CD4-positive, alpha-beta T cell treated with Interleukin-12 subunit alpha and Interleukin-12 subunit beta, for 1 hour (primary cell): ENCODE data around the gene PLA2G7.

Experiments
- DNase-seq: peaks from one replicate; pipeline ENCODE4 v3.0.0-alpha.2; 2020

PLA2G7 gene

DNA sequence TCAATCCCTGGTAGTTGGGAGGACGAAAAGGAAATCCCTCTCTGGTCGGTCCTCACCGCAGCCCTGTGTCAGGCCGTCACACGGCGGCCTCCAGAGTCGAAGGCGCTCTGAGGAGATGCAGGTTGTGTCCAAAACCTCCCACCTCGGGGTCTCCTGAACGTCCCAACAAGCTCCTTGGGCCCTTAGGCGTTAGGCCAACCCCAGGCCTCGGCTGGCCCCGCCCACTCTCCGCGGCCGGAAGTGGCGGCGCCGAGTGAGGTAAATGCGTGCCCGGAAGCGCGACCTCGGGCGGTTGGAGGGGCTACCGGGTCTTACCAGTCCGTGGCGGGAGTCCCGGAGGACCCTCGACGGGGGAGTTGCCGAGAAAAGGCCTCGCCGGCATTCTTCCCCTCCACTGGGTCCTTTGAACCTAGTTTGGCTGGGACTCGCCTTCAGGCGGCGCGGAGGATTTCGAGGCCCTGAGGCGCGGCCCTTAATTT, 47.5 kb downstream of the PLA2G7 start, which contains the start of gene TDRD6:
Gene TDRD6 (plus strand): TSS at position 267 of the 479 bp plus-strand sequence. CDS start 244 bp downstream, outside the sequence.
- DNase-seq = no peak

DNA sequence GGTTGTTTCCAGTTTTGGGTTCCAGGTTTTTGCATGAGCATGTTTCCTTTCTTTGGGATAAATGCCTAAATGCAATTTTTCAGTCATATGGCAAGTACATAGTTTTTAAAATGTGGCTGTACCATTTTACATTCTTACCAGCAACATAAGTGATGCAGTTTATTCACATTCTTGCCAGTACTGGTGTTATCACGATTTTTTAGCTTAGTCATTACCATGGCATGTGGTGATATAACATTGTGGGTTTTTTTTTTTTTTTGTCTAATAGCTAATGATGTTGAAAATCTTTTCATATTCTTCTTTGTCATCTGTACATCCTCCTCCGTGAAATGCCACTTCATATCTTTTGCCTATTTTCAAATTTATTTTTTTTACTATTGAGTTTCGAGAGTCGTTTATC, 50.4 kb downstream of the PLA2G7 start:
- no peak for DNase-seq

DNA sequence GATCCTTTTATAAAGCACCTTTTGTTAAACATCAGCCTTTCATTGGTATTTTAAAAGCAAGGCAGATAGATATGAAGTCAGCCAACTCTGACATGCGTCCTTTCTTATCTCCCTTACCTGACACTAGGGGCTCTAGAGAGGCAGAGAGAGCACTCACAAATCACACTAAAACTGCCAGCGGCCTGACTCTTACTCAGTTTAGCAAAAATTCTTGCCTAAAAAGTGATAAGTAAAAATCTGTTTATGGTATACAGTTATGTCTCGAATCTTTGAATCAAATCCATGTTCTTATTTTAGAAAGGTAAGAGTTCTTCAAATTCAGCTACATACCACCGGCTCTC, 57.9 kb downstream of the PLA2G7 start:
- no peak for DNase-seq

DNA sequence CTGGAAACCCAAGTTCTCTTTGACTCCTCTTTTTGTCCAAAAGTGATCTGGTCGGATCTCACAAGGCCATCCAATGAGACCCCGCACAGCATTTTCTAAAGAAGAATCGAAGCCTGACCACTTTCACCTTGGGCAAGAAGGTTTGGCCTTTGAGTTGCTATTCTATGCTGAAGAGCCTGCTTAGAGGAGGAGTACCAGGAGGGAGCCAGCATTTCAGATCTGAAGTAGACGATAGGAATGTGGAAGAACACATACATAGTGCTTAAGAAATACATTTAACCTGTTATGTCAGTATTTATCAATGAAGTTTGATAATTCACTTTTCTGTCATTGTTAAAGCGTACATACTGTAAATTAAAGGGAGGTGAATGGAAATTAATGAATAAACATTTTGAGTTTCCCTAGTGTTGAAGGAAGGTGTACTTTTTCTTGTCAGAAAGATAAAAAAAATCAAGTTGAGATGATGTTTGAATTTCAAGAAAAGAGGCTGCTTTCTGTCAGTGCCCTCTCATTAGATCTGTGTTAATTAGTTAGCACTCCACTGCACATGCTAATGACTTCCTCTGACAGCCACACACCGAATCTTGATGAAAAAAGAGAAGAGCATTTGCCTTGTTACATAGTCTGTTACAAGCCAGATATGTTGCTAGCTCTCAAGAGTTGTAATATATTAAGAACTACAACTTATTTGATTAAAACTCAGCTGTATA, 58.4 kb downstream of the PLA2G7 start:
- DNase-seq = no peak

DNA sequence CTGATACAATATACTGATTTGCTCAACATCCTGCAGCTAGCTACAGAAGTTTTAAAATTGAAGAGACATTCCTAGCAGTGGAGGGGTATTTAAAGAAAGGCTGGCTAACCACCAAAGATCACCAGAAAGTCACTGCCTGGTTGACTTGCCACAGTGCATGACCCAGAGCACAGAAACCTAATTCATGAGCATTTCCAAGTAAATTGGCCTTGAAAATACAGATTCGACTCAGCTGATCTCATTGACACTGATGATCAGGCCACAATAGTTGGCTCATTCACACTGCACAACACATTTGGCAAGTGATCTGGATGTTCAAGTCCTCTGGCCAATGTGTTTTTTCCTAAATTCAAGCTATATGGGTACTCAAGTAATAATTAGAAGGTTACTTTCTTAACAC, 60.8 kb downstream of the PLA2G7 start:
- no peak for DNase-seq

DNA sequence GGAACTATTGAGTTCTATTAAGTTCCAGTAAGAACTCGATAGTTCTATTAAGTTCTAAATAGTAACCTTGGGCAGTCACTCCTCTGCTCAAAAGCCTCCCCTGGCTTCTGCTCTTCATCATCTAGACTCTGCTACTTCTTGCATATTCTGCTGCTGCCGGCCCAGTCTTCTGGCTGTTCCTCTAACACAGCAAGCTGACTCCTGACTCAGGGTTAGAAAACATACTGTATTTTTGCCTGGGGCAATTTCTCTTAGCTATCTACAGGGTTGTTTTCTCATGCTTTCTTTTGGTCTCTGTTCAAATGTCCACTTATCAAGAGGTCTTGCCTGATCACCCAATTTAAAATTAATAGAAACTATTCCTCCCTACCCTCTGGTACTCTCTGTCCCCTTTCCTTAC, 67.8 kb downstream of the PLA2G7 start:
- no peak for DNase-seq

DNA sequence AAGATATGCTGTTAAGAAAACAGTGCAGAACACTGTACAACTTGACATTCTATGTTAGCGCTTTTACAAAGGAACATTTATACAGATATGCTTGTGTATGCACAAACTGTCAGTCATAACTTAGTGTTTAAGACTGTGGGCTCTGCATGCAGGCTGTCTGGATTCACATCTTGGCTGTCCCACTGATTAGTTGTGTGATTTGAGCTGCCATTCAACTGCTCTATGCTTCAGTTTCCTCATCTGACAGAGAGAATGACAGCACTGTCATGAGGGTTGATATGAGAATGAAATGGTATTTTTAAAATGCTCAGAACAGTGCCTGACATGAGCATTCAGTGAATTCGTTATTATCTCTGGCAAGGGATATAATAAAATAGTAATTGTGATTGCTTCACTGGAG, 73.7 kb downstream of the PLA2G7 start:
- DNase-seq = no peak

DNA sequence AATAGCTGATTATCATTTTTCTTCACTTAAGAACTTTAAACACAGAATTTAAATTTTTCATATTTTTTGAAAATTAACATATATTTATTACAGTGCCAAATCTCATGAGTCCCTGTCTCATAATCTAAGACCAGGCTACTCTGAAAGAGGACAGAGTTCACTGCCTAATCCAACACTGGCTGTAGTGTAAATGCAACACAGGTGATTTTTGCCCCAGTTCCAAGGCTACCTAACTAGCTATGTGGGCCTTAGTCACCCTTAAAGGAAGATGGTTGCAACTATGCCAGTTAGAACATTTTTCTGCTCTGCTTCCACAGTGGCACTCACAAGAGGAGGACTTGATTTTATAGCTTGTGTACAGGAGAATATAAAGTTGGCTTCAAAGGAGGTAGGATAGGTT, 77.5 kb downstream of the PLA2G7 start:
- no peak for DNase-seq

DNA sequence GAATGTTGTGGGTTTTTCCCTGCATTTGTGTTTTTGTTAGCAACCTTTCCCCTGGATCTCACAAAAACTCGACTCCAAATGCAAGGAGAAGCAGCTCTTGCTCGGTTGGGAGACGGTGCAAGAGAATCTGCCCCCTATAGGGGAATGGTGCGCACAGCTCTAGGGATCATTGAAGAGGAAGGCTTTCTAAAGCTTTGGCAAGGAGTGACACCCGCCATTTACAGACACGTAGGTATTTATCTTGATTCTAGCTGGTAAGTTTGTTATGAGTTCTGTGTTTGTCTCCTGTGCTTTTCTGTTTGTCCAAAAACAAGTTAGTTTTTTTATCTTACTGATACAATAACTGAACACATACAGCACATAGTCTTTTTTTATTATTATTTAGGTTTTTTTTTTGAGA, 79.4 kb downstream of the PLA2G7 start:
- DNase-seq = no peak
